ENCODE measurements around the gene SSBP3.

The SSBP3 gene

GRCh38 chr1:54266195-54266594, 140.0 kb downstream of the SSBP3 start:
- no peak for ATAC-seq
- TF ChIP-seq PATZ1 (CRISPR knock-in tag; IDR thresholded peaks at IDR 0.05; ENCODE audit: borderline replicate concordance) (no peak), RARB (CRISPR knock-in tag; IDR thresholded peaks at IDR 0.05) (no peak), TSHZ2 (CRISPR knock-in tag; IDR thresholded peaks at IDR 0.05) (no peak), ZC3H10 (CRISPR knock-in tag; IDR thresholded peaks at IDR 0.05) (no peak), SNAI2 (CRISPR knock-in tag; IDR thresholded peaks at IDR 0.05) (no peak), ZFP3 (CRISPR knock-in tag; IDR thresholded peaks at IDR 0.05) (no peak), PPARA (CRISPR knock-in tag; IDR thresholded peaks at IDR 0.05; ENCODE audit: borderline replicate concordance) (no peak), ESRRG (CRISPR knock-in tag; IDR thresholded peaks at IDR 0.05) (no peak), GLIS3 (CRISPR knock-in tag; IDR thresholded peaks at IDR 0.05) (no peak), OSR1 (CRISPR knock-in tag; IDR thresholded peaks at IDR 0.05) (no peak), ZFP30 (CRISPR knock-in tag; IDR thresholded peaks at IDR 0.05) (no peak), ZNF565 (CRISPR knock-in tag; conservative IDR thresholded peaks at IDR 0.05; ENCODE audit: low read depth) (no peak), CREB5 (CRISPR knock-in tag; IDR thresholded peaks at IDR 0.05; ENCODE audit: low read depth) (no peak), BACH2 (CRISPR knock-in tag; IDR thresholded peaks at IDR 0.05; ENCODE audit: borderline replicate concordance) (no peak), TCF4 (CRISPR knock-in tag; IDR thresholded peaks at IDR 0.05; ENCODE audit: borderline replicate concordance) (no peak), ARNTL (CRISPR knock-in tag; IDR thresholded peaks at IDR 0.05; ENCODE audit: borderline replicate concordance, low read depth) (no peak), CSDC2 (CRISPR knock-in tag; IDR thresholded peaks at IDR 0.05) (no peak), TOX (CRISPR knock-in tag; IDR thresholded peaks at IDR 0.05; ENCODE audit: borderline replicate concordance) (no peak), ZNF8 (CRISPR knock-in tag; IDR thresholded peaks at IDR 0.05) (no peak)

- no peak for TF ChIP-seq TCF4 (CRISPR knock-in tag; IDR thresholded peaks at IDR 0.05; ENCODE audit: borderline replicate concordance)
- no peak for TF ChIP-seq OSR1 (CRISPR knock-in tag; IDR thresholded peaks at IDR 0.05)
- no peak for TF ChIP-seq TSHZ2 (CRISPR knock-in tag; IDR thresholded peaks at IDR 0.05)
- no peak for TF ChIP-seq POU6F1 (CRISPR knock-in tag; IDR thresholded peaks at IDR 0.05; ENCODE audit: borderline replicate concordance, low read depth)
- TF ChIP-seq CSDC2 (CRISPR knock-in tag; IDR thresholded peaks at IDR 0.05), result no peak
- no peak for TF ChIP-seq ARNTL (CRISPR knock-in tag; IDR thresholded peaks at IDR 0.05; ENCODE audit: borderline replicate concordance, low read depth)
- no peak for TF ChIP-seq ZNF70 (CRISPR knock-in tag; IDR thresholded peaks at IDR 0.05)
- TF ChIP-seq PPARA (CRISPR knock-in tag; IDR thresholded peaks at IDR 0.05; ENCODE audit: borderline replicate concordance), result no peak
- no peak for TF ChIP-seq ZFP30 (CRISPR knock-in tag; IDR thresholded peaks at IDR 0.05)
- no peak for TF ChIP-seq ZFP3 (CRISPR knock-in tag; IDR thresholded peaks at IDR 0.05)
- TF ChIP-seq ZC3H10 (CRISPR knock-in tag; IDR thresholded peaks at IDR 0.05), result no peak
- TF ChIP-seq ZNF565 (CRISPR knock-in tag; conservative IDR thresholded peaks at IDR 0.05; ENCODE audit: low read depth), result no peak
- no peak for TF ChIP-seq ZNF8 (CRISPR knock-in tag; IDR thresholded peaks at IDR 0.05)
- no peak for TF ChIP-seq RARB (CRISPR knock-in tag; IDR thresholded peaks at IDR 0.05)
- no peak for TF ChIP-seq CSRNP3 (CRISPR knock-in tag; IDR thresholded peaks at IDR 0.05)
- no peak for TF ChIP-seq BACH2 (CRISPR knock-in tag; IDR thresholded peaks at IDR 0.05; ENCODE audit: borderline replicate concordance)
- TF ChIP-seq SNAI2 (CRISPR knock-in tag; IDR thresholded peaks at IDR 0.05), result no peak
- TF ChIP-seq TOX (CRISPR knock-in tag; IDR thresholded peaks at IDR 0.05; ENCODE audit: borderline replicate concordance), result no peak
- no peak for TF ChIP-seq CREB5 (CRISPR knock-in tag; IDR thresholded peaks at IDR 0.05; ENCODE audit: low read depth)
- ATAC-seq, result no peak
These were observed 140.5 kb downstream of the SSBP3 start for GRCh38 chr1:54265659-54266058.

Data from SK-N-SH treated with all-trans-retinoic acid at 6 μM for 48 hours (cell line).